B cell (primary cell): Measurements from ENCODE around the gene PRM1. TPM values are rescaled to one million over a fixed set of nuclear protein-coding genes. Genes with fewer than 3 reads are reported as not detected.

ENCODE experiments used
- ATAC-seq: fragments of 200-7000 bp; cut with Tn5 transposase; one replicate; pipeline ENCODE4 v1.10.0; 2021; ENCODE audit warnings: low read depth, mild to moderate bottlenecking, moderate number of reproducible peaks, moderate library complexity
- CTCF ChIA-PET: fragments of 350-600 bp; sonication (Branson Sonifier 250); formaldehyde crosslinking; loops from one replicate; lab custom pipeline; 2021; ENCODE audit warnings: antibody characterized with exemption, inconsistent platforms; lab: Charles Lee
- POLR2A ChIA-PET: fragments of 350-600 bp; sonication (Branson Sonifier 250); formaldehyde crosslinking; loops from one replicate; lab custom pipeline; 2021; ENCODE audit warnings: antibody characterized with exemption; lab: Charles Lee
- DNase-seq: peaks from one replicate; pipeline ENCODE4 v3.0.0; 2013
- H2AFZ ChIP-seq: 2 replicates; pipeline ENCODE4 v1.6.1; 2012; ENCODE audit warnings: mild to moderate bottlenecking, low read depth, low read length; ENCODE audit not compliant: insufficient read depth, poor library complexity, severe bottlenecking
- H3K27ac ChIP-seq, 2 donors: 1 replicate in 1 of 2; 2 replicates in 1 of 2; pipeline ENCODE4 v1.5.1; 2012 to 2013; ENCODE audit warnings: low read length in 2 of 2, mild to moderate bottlenecking in 2 of 2, moderate library complexity in 1 of 2
- H3K27me3 ChIP-seq, 4 experiments: fragments of 200-600 bp in 1 of 4; sonication (generic) in 1 of 4; replicated peaks in 1 of 4; 1 replicate in 2 of 4; 2 replicates in 2 of 4; pipeline versions ENCODE4 v1.6.1 to v1.7.0; 2013 to 2016; ENCODE audit warnings: low read length in 3 of 4, mild to moderate bottlenecking in 2 of 4, mixed read lengths in 1 of 4, moderate library complexity in 1 of 4; ENCODE audit not compliant: insufficient read depth in 4 of 4, control insufficient read depth in 3 of 4; ENCODE audit errors: control extremely low read depth in 1 of 4
- H3K36me3 ChIP-seq, 2 experiments: replicated peaks in 1 of 2; 1 replicate in 1 of 2; 2 replicates in 1 of 2; pipeline versions ENCODE4 v1.6.1 to v1.7.1; 2013; ENCODE audit warnings: low read length in 1 of 2; ENCODE audit not compliant: insufficient read depth in 2 of 2, control insufficient read depth in 1 of 2; ENCODE audit errors: control extremely low read depth in 1 of 2, extremely low read depth in 1 of 2
- H3K4me1 ChIP-seq, 2 donors: fragments of 200-600 bp in 1 of 2; sonication (generic) in 1 of 2; 1 replicate in 1 of 2; 2 replicates in 1 of 2; pipeline versions ENCODE4 v1.5.1 to v1.6.1; 2013 to 2017; ENCODE audit warnings: low read length in 2 of 2; ENCODE audit not compliant: control insufficient read depth in 2 of 2, insufficient read depth in 2 of 2
- H3K4me2 ChIP-seq: replicated peaks from 2 replicates; pipeline ENCODE3; 2012; ENCODE audit warnings: mild to moderate bottlenecking, low read depth, low read length; ENCODE audit not compliant: poor library complexity, severe bottlenecking
- H3K4me3 ChIP-seq, 5 experiments: fragments of 200-600 bp in 1 of 5; sonication (generic) in 1 of 5; 1 replicate in 3 of 5; 2 replicates in 2 of 5; pipeline versions ENCODE4 v1.5.1 to v1.7.0; 2011 to 2016; ENCODE audit warnings: low read length in 4 of 5, mild to moderate bottlenecking in 4 of 5, low read depth in 2 of 5, control low read depth in 1 of 5, moderate library complexity in 1 of 5; ENCODE audit not compliant: insufficient read depth in 1 of 5; ENCODE audit errors: control extremely low read depth in 1 of 5, extremely low read depth in 1 of 5
- H3K79me2 ChIP-seq: fragments of 200-600 bp; sonication (generic); one replicate; pipeline ENCODE4 v1.6.0; 2016; ENCODE audit warnings: low read length; ENCODE audit not compliant: control insufficient read depth, insufficient read depth
- H3K9ac ChIP-seq: fragments of 200-600 bp; sonication (generic); 2 replicates; pipeline ENCODE4 v1.6.1; 2017; ENCODE audit warnings: mild to moderate bottlenecking, low read length, moderate library complexity
- H3K9me3 ChIP-seq, 3 donors: one replicate each; pipeline versions ENCODE4 v1.6.1 to v1.7.1; 2013; ENCODE audit warnings: low read length in 2 of 3; ENCODE audit not compliant: control insufficient read depth in 2 of 3, insufficient read depth in 1 of 3; ENCODE audit errors: control extremely low read depth in 1 of 3
- H4K20me1 ChIP-seq: 2 replicates; pipeline ENCODE4 v1.6.0; 2012; ENCODE audit warnings: mild to moderate bottlenecking, low read length; ENCODE audit not compliant: insufficient read depth, control insufficient read depth, poor library complexity, severe bottlenecking
- H3K27ac Mint-ChIP-seq: one replicate; pipeline ENCODE4 v1.8.0; 2021; ENCODE audit warnings: mixed read lengths
- H3K27me3 Mint-ChIP-seq: one replicate; pipeline ENCODE4 v1.8.0; 2021; ENCODE audit warnings: mixed read lengths
- H3K4me1 Mint-ChIP-seq: one replicate; pipeline ENCODE4 v1.8.0; 2021; ENCODE audit warnings: mixed read lengths
- H3K4me3 Mint-ChIP-seq: one replicate; pipeline ENCODE4 v1.8.0; 2021; ENCODE audit warnings: mixed read lengths
- H3K9me3 Mint-ChIP-seq: one replicate; pipeline ENCODE4 v1.8.0; 2022; ENCODE audit warnings: mixed read lengths; ENCODE audit not compliant: insufficient read depth
- EZH2 ChIP-seq: IDR thresholded peaks from 2 replicates; pipeline ENCODE4 v1.6.1; 2012; ENCODE audit warnings: borderline replicate concordance, low read depth, mild to moderate bottlenecking, moderate library complexity, low read length; ENCODE audit not compliant: insufficient read depth, poor library complexity, severe bottlenecking
- WGBS: methylation state at CpG from one replicate; pipeline ENCODE4 v1.1.5; 2013; ENCODE audit warnings: missing lambda C conversion rate; ENCODE audit not compliant: insufficient coverage; 5-methylcytosine and 5-hydroxymethylcytosine counted together
- intact Hi-C: fragments of 100-400 bp; cut with micrococcal nuclease; formaldehyde crosslinking; loops from one replicate; pipeline ENCODE4 v1.10.0; 2022
- polyA plus RNA-seq: library from polyadenylated mRNA; depleted of rRNA; stranded (reverse); fragments of >200 nt; gene quantifications from 2 replicates; pipeline ENCODE4 v1.2.3, GENCODE V29; 2012
- total RNA-seq, 2 donors: library from RNA; stranded (reverse); fragments of 120-200 nt in 1 of 2; gene quantifications; 1 replicate in 1 of 2; 2 replicates in 1 of 2; pipeline versions ENCODE4 v1.2.3 to v1.2.4, GENCODE V29; 2013 to 2022
- TF ChIP-seq, protein P1 (sequence below): fragments of 200-600 bp; IDR thresholded peaks from one replicate; pipeline ENCODE4 v1.8.0; 2022; ENCODE audit warnings: antibody characterized with exemption, mild to moderate bottlenecking

The PRM1 gene
- total and polyA plus RNA-seq, 2 donors (not counting 1 experiment from before 2014, with no cell fraction given): not detected

DNA sequence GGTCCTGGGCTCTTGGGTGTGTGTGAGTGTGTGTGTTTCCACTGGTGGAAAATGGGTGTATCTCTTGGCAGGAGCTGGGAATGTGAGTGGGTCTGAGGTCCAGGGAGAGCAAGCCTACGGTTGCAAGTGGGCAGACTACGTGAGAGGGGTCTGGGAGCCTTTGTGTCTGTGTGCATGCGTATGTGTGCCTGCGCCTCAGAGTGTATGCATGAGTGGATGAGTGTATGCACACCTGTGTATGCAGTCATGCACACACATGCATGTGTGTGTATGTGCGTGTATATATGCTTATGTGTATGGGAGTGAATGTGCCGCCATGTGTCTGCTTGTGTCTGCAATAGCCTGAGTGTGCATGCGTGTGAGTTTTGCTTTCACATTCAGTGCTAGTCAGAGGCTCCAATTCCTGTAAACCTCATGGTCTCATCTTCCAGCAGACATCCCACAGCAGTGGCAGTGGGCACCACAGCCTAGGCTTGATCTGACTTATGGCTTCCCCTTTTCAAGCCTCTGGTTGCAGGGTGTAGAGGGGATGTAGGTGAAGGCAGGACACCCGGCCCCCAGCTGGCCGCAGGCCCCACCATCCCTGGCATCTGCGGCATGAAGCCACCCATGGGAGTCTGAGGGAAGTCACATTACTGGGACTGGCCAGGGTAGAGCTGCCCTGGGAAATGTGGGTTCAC lies 44.4 kb upstream of the PRM1 start:
- Histone ChIP-seq H3K9me3 (peaks cover 0 to 14% (median 3%) of the 10 kb centered on the region in 3 donors), H3K4me3 (peak overlapping the region in 1 of 5 experiments; percentile 21), H3K27ac (no peak overlapping the region), H2AFZ (peak overlapping the region; percentile 29), H3K9ac (peak overlapping the region; percentile 14), H3K4me1 (peaks cover 55 to 72% of the 10 kb centered on the region in 2 donors), H3K36me3 (no peaks in the 10 kb centered on the region), H3K27me3 (no peaks in the 10 kb centered on the region), H4K20me1 (no peaks in the 10 kb centered on the region), H3K79me2 (peaks cover 4% of the 10 kb centered on the region), H3K4me2 (peak overlapping the region; percentile 72)
- WGBS: 49% methylated on average over 7 of the region's 10 CpGs
- intact Hi-C loops: loop anchor here (1.0 kb wide), 1 partner anchor 45 kb away; no protein-coding TSS in a partner anchor
- ATAC-seq (peak; percentile 3), DNase-seq (peak; percentile 58)
- H3K4me1 Mint-ChIP-seq: peaks cover 55% of the 10 kb centered on the region
- peak overlapping the region; percentile 64 for H3K4me3 Mint-ChIP-seq
- ChIA-PET POLR2A (interaction anchor here (0.6 to 7.6 kb wide), 2 partner anchors 15 to 27 kb away, joined by 3 to 94 read pairs; no protein-coding TSS in a partner anchor), CTCF (interaction anchor here (0.5 to 2.4 kb wide), 7 partner anchors 13 to 371 kb away, joined by 3 to 17 read pairs (median 5); no protein-coding TSS in a partner anchor)
- no peaks in the 10 kb centered on the region for H3K9me3 Mint-ChIP-seq
- no peak for TF ChIP-seq EZH2
- TF ChIP-seq, protein P1, sequence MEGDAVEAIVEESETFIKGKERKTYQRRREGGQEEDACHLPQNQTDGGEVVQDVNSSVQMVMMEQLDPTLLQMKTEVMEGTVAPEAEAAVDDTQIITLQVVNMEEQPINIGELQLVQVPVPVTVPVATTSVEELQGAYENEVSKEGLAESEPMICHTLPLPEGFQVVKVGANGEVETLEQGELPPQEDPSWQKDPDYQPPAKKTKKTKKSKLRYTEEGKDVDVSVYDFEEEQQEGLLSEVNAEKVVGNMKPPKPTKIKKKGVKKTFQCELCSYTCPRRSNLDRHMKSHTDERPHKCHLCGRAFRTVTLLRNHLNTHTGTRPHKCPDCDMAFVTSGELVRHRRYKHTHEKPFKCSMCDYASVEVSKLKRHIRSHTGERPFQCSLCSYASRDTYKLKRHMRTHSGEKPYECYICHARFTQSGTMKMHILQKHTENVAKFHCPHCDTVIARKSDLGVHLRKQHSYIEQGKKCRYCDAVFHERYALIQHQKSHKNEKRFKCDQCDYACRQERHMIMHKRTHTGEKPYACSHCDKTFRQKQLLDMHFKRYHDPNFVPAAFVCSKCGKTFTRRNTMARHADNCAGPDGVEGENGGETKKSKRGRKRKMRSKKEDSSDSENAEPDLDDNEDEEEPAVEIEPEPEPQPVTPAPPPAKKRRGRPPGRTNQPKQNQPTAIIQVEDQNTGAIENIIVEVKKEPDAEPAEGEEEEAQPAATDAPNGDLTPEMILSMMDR: no peak
- H3K27ac Mint-ChIP-seq: peak overlapping the region; percentile 74
- no peaks in the 10 kb centered on the region for H3K27me3 Mint-ChIP-seq
